ENCODE measurements around the gene FAM186B.

FAM186B gene

GRCh38 chr12:49567611-49568441 is 37.6 kb downstream of the FAM186B start, which contains the start of gene MCRS1:
MCRS1 (minus strand) TSS chr12:49568142; CDS start chr12:49566731, 1,411 bp downstream.
- DNase-seq (ENCODE audit: low read depth) = peak; percentile 71

- DNase-seq (ENCODE audit: low read depth) = no peak
Measured at GRCh38 chr12:49567302-49567610, 38.2 kb downstream of the FAM186B start.

GRCh38 chr12:49566361-49566760 is 39.1 kb downstream of the FAM186B start:
- DNase-seq (ENCODE audit: low read depth) = no peak

GRCh38 chr12:49565406-49566265 is 39.8 kb downstream of the FAM186B start:
- DNase-seq (ENCODE audit: low read depth) = no peak

GRCh38 chr12:49564686-49565405 is 40.6 kb downstream of the FAM186B start:
- no peak for DNase-seq (ENCODE audit: low read depth)

- DNase-seq (ENCODE audit: low read depth) = no peak
Measured at GRCh38 chr12:49563951-49564685, 41.3 kb downstream of the FAM186B start.

GRCh38 chr12:49562831-49563230 is 42.6 kb downstream of the FAM186B start:
- DNase-seq (ENCODE audit: low read depth) = no peak

- DNase-seq (ENCODE audit: low read depth) = no peak
Measured at GRCh38 chr12:49562233-49562632, 43.2 kb downstream of the FAM186B start.

- DNase-seq (ENCODE audit: low read depth) = no peak
Measured at GRCh38 chr12:49560695-49561094, 44.7 kb downstream of the FAM186B start.

GRCh38 chr12:49559011-49559675 is 46.3 kb downstream of the FAM186B start:
- no peak for DNase-seq (ENCODE audit: low read depth)

GRCh38 chr12:49558526-49558925 is 46.9 kb downstream of the FAM186B start:
- DNase-seq (ENCODE audit: low read depth) = no peak

GRCh38 chr12:49557917-49558215 is 47.6 kb downstream of the FAM186B start:
- no peak for DNase-seq (ENCODE audit: low read depth)

- no peak for DNase-seq (ENCODE audit: low read depth)
Measured at GRCh38 chr12:49557187-49557916, 48.1 kb downstream of the FAM186B start.

- DNase-seq (ENCODE audit: low read depth) = no peak
Measured at GRCh38 chr12:49556391-49557186, 48.9 kb downstream of the FAM186B start.

GRCh38 chr12:49555631-49556390 is 49.6 kb downstream of the FAM186B start:
- no peak for DNase-seq (ENCODE audit: low read depth)

GRCh38 chr12:49554266-49554665 is 51.2 kb downstream of the FAM186B start:
- DNase-seq (ENCODE audit: low read depth) = no peak

- DNase-seq (ENCODE audit: low read depth) = no peak
Measured at GRCh38 chr12:49553512-49554088, 51.8 kb downstream of the FAM186B start.

GRCh38 chr12:49552899-49553298 is 52.5 kb downstream of the FAM186B start:
- DNase-seq (ENCODE audit: low read depth) = no peak

- DNase-seq (ENCODE audit: low read depth) = no peak
Measured at GRCh38 chr12:49552425-49552824, 53.0 kb downstream of the FAM186B start.
